GDM1 (cell line): Measurements from ENCODE around the gene MEGF6.
"Not testable (repeated sequence)": the region's sequence is repeated elsewhere in the genome, so short reads cannot be mapped to it uniquely, and the experiment has no call there.

ENCODE experiments used
- DNase-seq: peaks from one replicate; lab custom pipeline; 2025; lab: John Stamatoyannopoulos, UW

The MEGF6 gene

GRCh38 chr1:3627515-3628253 is 16.4 kb upstream of the MEGF6 start:
- no peak for DNase-seq

GRCh38 chr1:3626025-3626424 is 14.7 kb upstream of the MEGF6 start:
- DNase-seq: no peak

DNA sequence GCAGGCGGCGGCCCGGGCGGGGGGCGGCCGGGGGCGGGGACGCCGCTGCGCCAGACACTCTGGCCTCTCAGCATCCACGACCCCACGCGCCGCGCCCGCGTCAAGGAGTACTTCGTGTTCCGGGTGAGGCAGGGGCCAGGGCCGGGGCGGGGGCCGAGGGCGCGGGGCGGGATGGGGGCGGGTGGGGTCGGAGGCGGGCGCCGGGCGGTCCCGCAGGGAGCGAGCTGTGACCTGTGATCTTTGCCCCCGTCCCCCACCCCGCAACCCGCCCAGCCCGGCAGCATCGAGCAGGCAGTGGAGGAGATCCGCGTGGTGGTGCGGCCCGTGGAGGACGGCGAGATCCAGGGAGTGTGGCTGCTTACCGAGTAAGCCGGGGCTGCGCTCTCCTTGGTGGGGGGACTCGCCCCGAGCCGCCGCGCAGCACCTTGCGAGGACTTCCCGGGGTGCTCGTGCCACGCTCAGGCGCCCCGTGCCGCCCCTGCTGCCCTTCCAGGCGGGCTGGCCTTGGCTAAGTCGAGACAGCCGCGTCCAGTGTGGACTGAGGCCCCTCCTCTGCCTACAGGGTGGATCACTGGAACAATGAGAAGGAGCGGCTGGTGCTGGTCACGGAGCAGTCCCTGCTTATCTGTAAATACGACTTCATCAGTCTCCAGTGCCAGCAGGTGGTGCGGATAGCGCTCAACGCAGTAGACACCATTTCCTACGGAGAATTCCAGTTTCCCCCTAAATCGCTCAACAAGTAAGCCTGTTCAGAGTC is 14.0 kb upstream of the MEGF6 start:
- DNase-seq: no peak

DNA sequence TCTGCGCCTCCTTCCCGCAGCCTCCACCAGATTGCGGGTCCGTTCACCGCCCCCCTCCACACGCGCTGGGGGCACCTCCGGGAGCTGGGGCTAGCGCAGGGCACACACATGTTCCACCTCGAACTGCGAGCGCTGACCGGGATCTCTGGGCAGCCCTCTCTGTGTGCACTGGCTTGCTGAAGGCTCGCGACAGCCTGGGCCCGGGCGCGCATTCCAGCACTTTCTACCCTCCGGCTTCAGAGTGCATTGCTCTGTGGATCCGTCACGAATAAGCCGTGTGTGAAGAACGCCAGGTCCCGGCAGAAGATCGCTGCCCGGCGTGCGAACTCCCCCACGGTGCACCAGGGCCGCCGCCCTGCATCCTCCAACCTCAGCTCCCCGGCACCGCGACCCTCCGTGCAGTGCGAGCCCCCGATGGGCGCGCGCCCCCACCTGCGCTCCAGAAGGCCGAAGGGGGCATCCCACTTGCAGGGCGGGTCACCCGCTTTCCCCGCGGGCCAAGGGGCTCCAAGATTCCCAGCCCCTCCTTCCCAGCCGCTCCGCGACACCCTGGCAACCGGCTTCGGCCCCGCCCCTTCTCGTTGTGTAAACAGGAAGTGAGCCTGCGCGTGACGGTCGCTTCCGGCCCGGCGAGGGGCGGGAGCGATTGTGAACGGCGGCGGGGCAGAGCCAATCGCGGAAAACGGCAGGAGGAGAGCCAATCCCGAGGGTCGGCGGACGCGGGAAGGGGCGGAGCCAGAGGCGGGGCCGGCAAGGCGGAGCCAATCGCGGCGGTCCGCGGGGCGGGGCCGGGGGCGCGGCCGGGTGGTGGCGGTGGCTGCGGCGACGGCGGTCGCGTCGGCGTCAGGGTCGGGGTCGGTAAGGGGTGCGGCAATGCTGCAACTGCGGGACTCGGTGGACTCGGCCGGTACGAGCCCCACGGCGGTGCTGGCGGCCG is 13.2 kb upstream of the MEGF6 start, which contains the start of gene TPRG1L:
Gene TPRG1L (plus strand): TSS at position 816 of the 937 bp plus-strand sequence. CDS start 58 bp downstream, at position 874.
- peak; percentile 94 for DNase-seq

GRCh38 chr1:3623441-3624199 is 12.3 kb upstream of the MEGF6 start:
- DNase-seq: no peak

DNA sequence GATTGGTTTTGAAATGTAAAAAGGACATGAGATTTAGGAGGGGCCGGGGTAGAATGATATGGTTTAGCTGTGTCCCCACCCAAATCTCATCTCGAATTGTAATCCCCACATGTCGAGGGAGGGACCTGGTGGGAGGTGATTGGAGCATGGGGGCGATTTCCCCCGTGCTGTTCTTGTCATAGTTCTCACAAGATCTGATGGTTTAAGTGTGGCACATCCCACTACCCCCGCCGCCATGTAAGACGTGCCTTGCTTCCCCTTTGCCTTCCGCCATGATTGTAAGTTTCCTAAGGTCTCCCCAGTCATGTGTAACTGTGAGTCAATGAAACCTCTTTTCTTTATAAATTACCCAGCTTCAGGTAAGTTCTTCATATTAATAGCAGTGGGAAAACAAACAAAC is 10.8 kb upstream of the MEGF6 start:
- DNase-seq: not testable (repeated sequence)

DNA sequence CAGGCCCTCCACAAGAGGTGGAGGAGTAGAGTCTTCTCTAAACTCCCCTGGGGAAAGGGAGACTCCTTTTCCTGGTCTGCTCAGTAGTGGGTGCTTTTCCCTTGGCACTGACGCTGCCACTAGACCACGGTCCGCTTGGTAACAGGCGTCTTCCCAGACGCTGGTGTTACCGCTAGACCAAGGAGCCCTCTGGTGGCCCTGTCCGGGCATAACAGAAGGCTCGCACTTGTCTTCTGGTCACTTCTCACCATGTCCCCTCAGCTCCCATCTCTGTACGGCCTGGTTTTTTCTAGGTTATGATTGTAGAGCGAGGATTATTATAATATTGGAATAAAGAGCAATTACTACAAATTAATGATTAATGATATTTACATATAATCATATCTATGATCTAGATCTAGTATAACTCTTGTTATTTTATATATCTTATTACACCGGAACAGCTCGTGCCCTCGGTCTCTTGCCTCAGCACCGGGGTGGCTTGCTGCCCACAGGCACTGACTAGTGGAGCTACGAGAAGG is 9.9 kb upstream of the MEGF6 start:
- not testable (repeated sequence) for DNase-seq

DNA sequence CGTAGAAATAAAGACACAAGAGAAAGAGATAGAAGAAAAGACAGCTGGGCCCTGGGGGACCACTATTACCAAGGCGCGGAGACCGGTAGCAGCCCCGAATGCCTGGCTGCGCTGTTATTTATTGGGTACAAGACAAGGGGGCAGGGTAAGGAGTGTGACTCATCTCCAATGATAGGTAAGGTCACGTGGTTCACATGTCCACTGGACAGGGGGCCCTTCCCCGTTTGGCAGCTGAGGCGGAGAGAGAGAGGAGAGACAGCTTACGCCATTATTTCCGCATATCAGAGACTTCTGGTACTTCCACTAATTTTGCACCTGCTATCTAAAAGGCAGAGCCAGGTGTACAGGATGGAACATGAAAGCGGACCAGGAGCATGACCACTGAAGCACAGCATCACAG is 9.4 kb upstream of the MEGF6 start:
- DNase-seq: no peak

DNA sequence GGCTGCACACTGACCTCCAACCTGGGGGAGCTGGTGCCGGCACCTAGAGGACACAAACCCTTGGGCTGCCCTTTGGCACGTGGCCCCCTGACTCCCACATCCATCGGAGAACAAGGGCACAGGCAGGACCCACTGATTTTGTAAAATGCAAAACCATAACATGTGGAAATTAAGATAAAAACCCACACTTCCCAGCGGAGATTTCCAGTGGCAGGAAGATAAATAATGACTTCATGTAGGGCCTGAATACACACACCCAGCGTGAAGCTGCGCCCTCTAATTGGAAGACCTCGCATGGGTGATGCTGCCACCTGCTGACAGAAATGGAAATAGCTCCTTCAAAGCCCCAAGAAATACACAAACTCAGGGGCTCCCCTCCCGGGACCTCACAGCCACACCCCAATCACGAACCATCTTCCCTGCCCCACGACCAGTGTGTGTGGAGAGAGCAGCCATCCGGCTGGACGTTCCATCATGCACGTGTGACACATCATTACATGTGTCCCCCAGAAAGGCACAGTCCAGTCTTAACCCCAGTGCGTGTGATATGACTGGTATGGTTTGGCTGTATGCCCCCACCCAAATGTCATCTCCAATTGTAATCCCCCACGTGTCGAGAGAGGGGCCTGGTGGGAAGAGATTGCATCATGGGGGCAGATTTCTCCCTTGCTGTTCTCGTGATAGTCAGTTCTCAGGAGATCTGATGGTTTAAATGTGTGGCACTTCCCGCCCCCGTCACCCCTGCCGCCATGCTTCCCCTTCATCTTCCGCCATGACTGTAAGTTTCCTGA is 7.8 kb upstream of the MEGF6 start:
- peak; percentile 56 for DNase-seq

DNA sequence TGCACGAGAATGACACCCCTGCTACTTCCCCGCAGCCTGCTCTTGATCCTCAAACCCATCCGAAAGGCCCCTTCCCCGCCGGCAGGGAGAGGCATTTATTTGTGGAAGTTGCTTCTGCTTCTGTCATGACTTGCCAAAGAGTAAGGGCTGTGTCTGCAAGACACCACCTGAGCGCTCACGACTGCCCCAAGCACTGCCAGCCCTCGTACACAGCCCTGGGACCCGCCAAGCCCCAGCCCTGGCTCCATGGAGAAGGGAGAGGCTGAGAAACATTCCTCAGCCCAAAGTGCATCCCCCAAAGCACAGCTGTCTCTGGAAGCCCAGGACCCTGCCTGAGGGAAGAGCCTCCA is 7.2 kb upstream of the MEGF6 start:
- no peak for DNase-seq

GRCh38 chr1:3617806-3618345 is 6.6 kb upstream of the MEGF6 start:
- no peak for DNase-seq

GRCh38 chr1:3616861-3617260 is 5.6 kb upstream of the MEGF6 start:
- no peak for DNase-seq

DNA sequence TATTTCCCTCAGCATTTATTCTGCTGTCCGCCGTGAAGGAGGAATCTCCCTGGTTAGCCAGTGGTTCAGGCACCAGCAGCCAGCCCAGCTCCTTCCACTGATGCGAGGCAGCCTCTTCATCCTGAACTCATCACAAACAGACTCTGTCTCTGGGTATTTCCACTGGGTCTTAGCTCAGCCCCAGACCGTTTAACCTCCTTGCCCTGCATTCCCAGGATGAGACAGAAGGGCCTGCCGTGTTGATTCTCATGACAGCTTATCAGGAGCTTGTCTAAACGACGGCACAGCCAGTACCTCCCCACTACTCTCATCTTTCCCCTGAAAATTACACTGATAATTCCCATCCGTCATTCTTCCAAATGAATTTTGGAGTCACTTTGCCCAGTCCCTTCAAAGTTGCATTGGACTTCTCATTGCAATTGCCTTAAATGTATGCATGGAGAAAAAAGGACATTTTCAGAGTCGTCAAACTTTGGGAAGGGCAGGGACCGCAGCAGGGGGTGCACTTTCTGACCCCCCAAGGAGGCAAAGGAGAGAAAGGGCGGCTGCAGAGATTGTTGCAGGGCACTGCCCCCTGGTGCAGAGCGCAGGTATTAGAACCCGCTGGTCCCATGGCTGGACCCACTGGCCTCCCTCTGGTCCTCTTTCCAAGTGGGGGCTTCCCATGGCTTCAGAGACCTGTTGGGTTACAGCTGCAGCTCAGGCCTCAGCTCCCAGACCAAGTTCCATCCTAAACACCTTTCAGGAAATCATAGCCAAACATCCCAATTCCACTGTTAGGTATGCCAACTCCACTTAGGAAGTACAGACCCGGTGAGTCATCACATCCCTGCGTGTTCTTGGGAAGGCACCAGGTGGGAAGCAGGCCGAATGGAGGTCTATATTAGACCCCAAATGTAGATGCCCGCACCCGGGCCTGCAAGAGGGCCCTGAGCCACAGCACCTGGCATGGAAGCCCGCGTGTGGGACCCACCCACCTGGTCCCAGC is 3.7 kb upstream of the MEGF6 start:
- no peak for DNase-seq

- DNase-seq: no peak
These were observed 815 bp upstream of the MEGF6 start for GRCh38 chr1:3612123-3612522.

DNA sequence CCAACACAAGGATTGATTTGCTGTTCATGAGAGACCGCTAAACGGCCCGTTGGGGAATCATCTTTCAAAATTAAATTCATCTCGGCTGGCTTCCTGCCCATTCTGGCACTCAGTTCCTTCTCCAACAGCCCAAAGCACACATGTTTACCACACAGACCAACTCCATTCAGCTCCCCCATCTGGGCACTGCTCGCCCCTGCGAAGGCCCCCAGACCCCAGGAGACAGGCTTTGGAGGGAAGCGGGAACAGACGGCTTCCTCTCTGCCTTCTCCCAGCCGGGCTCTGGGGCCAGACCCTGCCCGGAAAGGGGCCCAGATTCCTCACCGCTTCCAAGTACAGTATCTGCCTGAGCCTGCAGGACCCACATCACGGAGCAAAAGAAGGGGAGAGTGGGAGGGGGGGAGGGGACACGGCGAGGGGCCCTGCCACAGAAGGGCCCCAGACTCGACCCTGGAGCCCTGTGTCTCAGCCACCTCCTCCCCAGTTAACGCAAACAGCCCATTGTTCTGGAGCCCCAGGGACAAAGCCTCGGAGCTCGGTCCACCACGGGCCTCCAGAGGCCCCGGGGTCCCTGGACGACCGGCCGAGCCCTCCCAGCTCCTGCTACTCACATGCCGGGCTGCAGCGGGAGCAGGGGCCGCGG is 660 bp downstream of the MEGF6 start:
- DNase-seq: peak; percentile 31

DNA sequence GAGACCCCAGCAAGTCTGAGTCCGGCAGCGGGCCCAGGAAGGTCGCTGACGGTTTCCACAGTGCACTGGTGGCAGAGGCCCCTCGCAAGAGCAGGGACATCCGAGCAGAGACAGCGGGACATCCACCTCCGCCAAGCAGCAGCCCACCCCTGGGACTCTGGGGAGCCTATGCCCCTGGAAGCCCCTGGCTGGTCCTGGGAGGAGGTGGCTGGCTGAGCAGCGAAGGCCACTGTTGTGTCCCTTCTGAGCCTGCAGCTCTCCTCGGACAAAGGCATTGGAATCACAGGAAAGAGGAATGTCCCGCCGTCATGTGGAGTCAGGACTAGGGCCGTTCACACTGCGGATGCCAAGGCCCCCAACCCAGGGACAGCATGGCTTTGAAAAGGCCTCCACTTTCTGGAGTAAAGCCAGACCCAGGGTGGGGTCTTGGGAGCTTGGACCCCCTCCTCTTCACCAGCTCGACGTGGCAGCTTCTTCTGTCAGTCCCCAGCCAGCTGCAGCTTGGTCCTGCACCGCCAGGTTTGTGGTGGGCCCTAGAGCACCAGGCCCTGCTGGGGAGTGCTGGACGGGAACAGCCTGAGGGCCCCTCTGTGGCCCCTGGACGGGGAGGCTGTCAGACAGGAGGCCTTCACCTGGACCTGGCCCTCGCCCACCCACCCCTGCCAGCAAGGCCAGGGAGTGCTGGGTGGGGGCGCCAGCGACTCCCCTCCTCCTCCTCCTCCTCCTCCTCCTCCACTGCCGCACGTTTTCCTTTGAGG is 1.4 kb downstream of the MEGF6 start:
- no peak for DNase-seq

GRCh38 chr1:3609016-3609768 is 2.1 kb downstream of the MEGF6 start:
- peak; percentile 26 for DNase-seq
